SU-DHL-6 (cell line): ENCODE data around the gene LRIT3.

Experiments
- H2AFZ ChIP-seq: fragments of 200-600 bp; sonication (generic); 2 replicates; pipeline ENCODE4 v1.6.1; 2014; ENCODE audit warnings: low read depth, mild to moderate bottlenecking, moderate library complexity, mixed read lengths, antibody characterized with exemption, low read length; ENCODE audit not compliant: severe bottlenecking
- H3F3A ChIP-seq: fragments of 200-600 bp; shearing (Covaris generic); 2 replicates; pipeline ENCODE4 v1.6.0; 2016; ENCODE audit warnings: antibody characterized with exemption, mild to moderate bottlenecking; ENCODE audit not compliant: insufficient read depth
- H3K27ac ChIP-seq: fragments of 200-600 bp; sonication (generic); 2 replicates; pipeline ENCODE4 v1.5.1; 2016; ENCODE audit warnings: low read depth, mild to moderate bottlenecking, low read length, moderate library complexity, mixed read lengths
- H3K27me3 ChIP-seq: fragments of 200-600 bp; sonication (generic), shearing (Covaris generic); 2 replicates; pipeline ENCODE4 v1.6.0; 2014; ENCODE audit warnings: mild to moderate bottlenecking, low read length
- H3K36me3 ChIP-seq: fragments of 200-600 bp; sonication (generic); 2 replicates; pipeline ENCODE4 v1.6.1; 2014; ENCODE audit warnings: mild to moderate bottlenecking, low read length, mixed read lengths
- H3K4me2 ChIP-seq: fragments of 300-600, 200-600 bp; shearing (Covaris generic), sonication (generic); 2 replicates; pipeline ENCODE4 v1.6.0; 2014; ENCODE audit warnings: low read length, low read depth, mild to moderate bottlenecking; ENCODE audit not compliant: poor library complexity, severe bottlenecking
- H3K4me3 ChIP-seq: fragments of 200-600 bp; sonication (generic); 2 replicates; pipeline ENCODE4 v1.5.1; 2014; ENCODE audit warnings: antibody characterized with exemption, low read length, mild to moderate bottlenecking, mixed read lengths; ENCODE audit not compliant: insufficient read depth, poor library complexity, severe bottlenecking
- H3K79me2 ChIP-seq: fragments of 200-600 bp; sonication (generic); 2 replicates; pipeline ENCODE4 v1.6.1; 2014; ENCODE audit warnings: mild to moderate bottlenecking, low read length, moderate library complexity; ENCODE audit not compliant: insufficient read depth
- H3K9ac ChIP-seq: fragments of 200-600 bp; sonication (generic); 2 replicates; pipeline ENCODE4 v1.7.0; 2014; ENCODE audit warnings: mild to moderate bottlenecking, low read length
- H3K9me2 ChIP-seq: fragments of 200-600 bp; sonication (generic); replicated peaks from 2 replicates; pipeline ENCODE4 v1.6.1; 2014; ENCODE audit warnings: low read length; ENCODE audit not compliant: insufficient read depth
- H3K9me3 ChIP-seq: fragments of 200-600 bp; sonication (generic); 2 replicates; pipeline ENCODE4 v1.6.1; 2014; ENCODE audit warnings: low read length, mixed read lengths; ENCODE audit not compliant: insufficient read depth
- H4K20me1 ChIP-seq: fragments of 200-600 bp; sonication (generic); 2 replicates; pipeline ENCODE4 v1.6.1; 2014; ENCODE audit warnings: low read depth, mild to moderate bottlenecking, antibody characterized with exemption, low read length, moderate library complexity, mixed read lengths
- CTCF ChIP-seq: fragments of 200-600 bp; sonication (generic); IDR thresholded peaks from one replicate; pipeline ENCODE4 v1.5.1; 2017; ENCODE audit warnings: antibody characterized with exemption, mild to moderate bottlenecking, low read length, moderate library complexity; ENCODE audit not compliant: insufficient read depth, poor library complexity, severe bottlenecking
- EZH2phosphoT487 ChIP-seq: fragments of 200-600 bp; sonication (generic), shearing (Covaris generic); conservative IDR thresholded peaks from 2 replicates; pipeline ENCODE4 v1.6.1; 2018; ENCODE audit warnings: mild to moderate bottlenecking, antibody characterized with exemption, low read length, moderate library complexity, mixed read lengths

LRIT3 gene

GRCh38 chr4:109870061-109870460 lies 22.2 kb downstream of the LRIT3 start:
- no peak for TF ChIP-seq EZH2phosphoT487
- TF ChIP-seq CTCF, result no peak
- Histone ChIP-seq H2AFZ (no peak overlapping the region), H3K9me2 (no peaks in the 10 kb centered on the region), H3K27ac (no peak overlapping the region), H3K27me3 (no peaks in the 10 kb centered on the region), H3K9me3 (no peaks in the 10 kb centered on the region), H3K36me3 (no peaks in the 10 kb centered on the region), H3K4me2 (no peak overlapping the region), H3K9ac (no peak overlapping the region), H3K79me2 (no peaks in the 10 kb centered on the region), H3K4me3 (no peak overlapping the region), H3F3A (no peaks in the 10 kb centered on the region), H4K20me1 (no peaks in the 10 kb centered on the region)

- no peaks in the 10 kb centered on the region for H3K36me3 ChIP-seq
- H3K4me2 ChIP-seq, result no peak overlapping the region
- no peak overlapping the region for H3K4me3 ChIP-seq
- H4K20me1 ChIP-seq, result no peaks in the 10 kb centered on the region
- no peaks in the 10 kb centered on the region for H3F3A ChIP-seq
- H2AFZ ChIP-seq, result no peak overlapping the region
- no peak overlapping the region for H3K27ac ChIP-seq
- H3K27me3 ChIP-seq, result no peaks in the 10 kb centered on the region
- no peak for TF ChIP-seq CTCF
- TF ChIP-seq EZH2phosphoT487, result no peak
- no peaks in the 10 kb centered on the region for H3K9me3 ChIP-seq
- no peak overlapping the region for H3K9ac ChIP-seq
- H3K9me2 ChIP-seq, result no peaks in the 10 kb centered on the region
- no peaks in the 10 kb centered on the region for H3K79me2 ChIP-seq
Observed at GRCh38 chr4:109872065-109872464, 24.2 kb downstream of the LRIT3 start.

GRCh38 chr4:109872950-109873656 lies 25.2 kb downstream of the LRIT3 start:
- TF ChIP-seq CTCF, result no peak
- no peak for TF ChIP-seq EZH2phosphoT487
- H3K79me2 ChIP-seq, result no peaks in the 10 kb centered on the region
- no peak overlapping the region for H2AFZ ChIP-seq
- H3F3A ChIP-seq, result no peaks in the 10 kb centered on the region
- H3K27ac ChIP-seq, result no peak overlapping the region
- H4K20me1 ChIP-seq, result no peaks in the 10 kb centered on the region
- H3K9me2 ChIP-seq, result no peaks in the 10 kb centered on the region
- no peaks in the 10 kb centered on the region for H3K27me3 ChIP-seq
- H3K9ac ChIP-seq, result no peak overlapping the region
- no peak overlapping the region for H3K4me3 ChIP-seq
- no peaks in the 10 kb centered on the region for H3K36me3 ChIP-seq
- H3K4me2 ChIP-seq, result no peak overlapping the region
- no peaks in the 10 kb centered on the region for H3K9me3 ChIP-seq
